ENCODE data around the gene ACTN4. TPM values are rescaled to one million over a fixed set of nuclear protein-coding genes. Genes with fewer than 3 reads are reported as not detected.

ACTN4 gene
- total RNA-seq, 4 donors from 2014 or later = 342 to 463 (median 382) TPM

DNA sequence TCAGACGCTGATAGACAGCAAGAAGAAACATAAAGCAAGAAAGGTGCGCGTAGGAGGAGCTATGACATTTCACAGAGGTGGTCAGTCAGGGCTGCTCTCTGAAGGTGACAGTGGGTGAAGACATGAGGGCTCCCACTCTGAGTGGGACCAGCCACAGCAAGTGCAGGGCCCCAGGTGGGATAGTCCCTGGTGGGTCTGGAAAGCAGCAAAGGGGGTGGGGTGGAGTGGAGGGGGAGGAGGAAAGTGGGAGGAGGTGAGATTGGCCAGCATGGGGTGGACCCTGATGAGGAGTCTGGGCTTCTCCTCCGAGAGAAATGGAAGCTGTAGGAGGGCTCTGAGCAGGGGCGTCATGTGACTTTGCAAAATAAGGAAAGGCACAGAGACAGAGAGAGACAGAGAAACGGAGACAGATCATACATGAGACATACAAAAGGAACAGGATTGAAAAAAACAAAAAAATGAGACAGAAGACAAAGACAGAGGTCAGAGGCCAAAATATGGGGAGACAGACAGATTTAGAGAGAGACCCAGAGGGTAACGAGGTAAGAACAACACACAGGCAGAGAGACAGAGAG is 32.4 kb upstream of the ACTN4 start:
- 69 to 71% methylated on average over 7 of the region's 7 CpGs for WGBS, 2 donors
- H3K27ac ChIP-seq = no peak overlapping the region
- no peak for TF ChIP-seq CTCF (IDR thresholded peaks at IDR 0.05)
- TF ChIP-seq POLR2A (IDR thresholded peaks at IDR 0.05) = no peak
- H3K36me3 ChIP-seq = no peaks in the 10 kb centered on the region
- no peaks in the 10 kb centered on the region for H3K9me3 ChIP-seq
- H3K27me3 ChIP-seq = no peaks in the 10 kb centered on the region
- no peak overlapping the region for H3K4me3 ChIP-seq
- peaks cover 0 to 17% (median 8%) of the 10 kb centered on the region in 4 donors for H3K4me1 ChIP-seq
- DNase-seq (ENCODE audit: low spot score in 2 of 2) = no peak

- H3K4me3 ChIP-seq = no peak overlapping the region
- DNase-seq (ENCODE audit: low spot score in 2 of 2) = no peak
These were observed 31.2 kb upstream of the ACTN4 start for GRCh38 chr19:38616265-38616664.

DNA sequence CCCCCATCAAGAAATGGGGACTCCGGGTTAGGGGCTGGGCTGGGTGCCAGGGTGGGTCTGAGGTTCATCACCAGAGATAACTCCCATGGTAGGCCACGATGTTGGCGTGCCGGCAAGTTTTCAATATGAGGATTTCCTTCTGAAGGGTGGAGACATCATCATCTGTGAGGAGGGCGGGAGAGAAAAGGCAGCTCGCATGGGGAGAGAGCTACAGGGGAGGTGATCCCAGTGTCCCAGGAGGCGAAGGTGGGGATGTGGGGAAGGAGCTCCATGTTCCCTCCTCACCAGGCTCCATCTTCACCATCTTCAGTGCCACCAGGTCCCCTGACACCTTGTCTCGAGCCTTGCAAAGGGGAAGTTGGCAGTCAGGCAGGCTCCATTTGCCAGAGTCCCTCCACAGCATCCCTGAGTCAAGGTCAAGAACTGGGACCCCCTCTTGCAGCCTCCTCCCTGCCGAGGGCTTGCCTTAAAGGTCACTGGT is 30.1 kb upstream of the ACTN4 start:
- peaks cover 0 to 22% (median 5%) of the 10 kb centered on the region in 3 donors for H3K36me3 ChIP-seq
- H3K27ac ChIP-seq = peak overlapping the region in 2 of 4 donors; percentile 62 to 92
- no peak for DNase-seq (ENCODE audit: low spot score in 2 of 2)
- H3K4me1 ChIP-seq = peaks cover 0 to 23% (median 10%) of the 10 kb centered on the region in 4 donors
- H3K9me3 ChIP-seq = no peaks in the 10 kb centered on the region
- no peaks in the 10 kb centered on the region for H3K27me3 ChIP-seq
- 69 to 80% methylated on average over 9 of the region's 9 CpGs for WGBS, 2 donors
- peak overlapping the region in 2 of 4 donors; percentile 59 to 78 for H3K4me3 ChIP-seq
- no peak for TF ChIP-seq EP300 (IDR thresholded peaks at IDR 0.05)
- TF ChIP-seq CTCF (IDR thresholded peaks at IDR 0.05) = no peak
- no peak for TF ChIP-seq POLR2A (IDR thresholded peaks at IDR 0.05)

More at GRCh38 chr19:38616265-38616664, 31.2 kb upstream of the ACTN4 start:
- Histone ChIP-seq H3K9me3 (no peaks in the 10 kb centered on the region), H3K27me3 (no peaks in the 10 kb centered on the region), H3K36me3 (peaks cover 0 to 11% (median 1%) of the 10 kb centered on the region in 3 donors), H3K27ac (no peak overlapping the region), H3K4me1 (peaks cover 0 to 23% (median 10%) of the 10 kb centered on the region in 4 donors)
- TF ChIP-seq CTCF (IDR thresholded peaks at IDR 0.05) (no peak), POLR2A (IDR thresholded peaks at IDR 0.05) (no peak), EP300 (IDR thresholded peaks at IDR 0.05) (no peak)
- WGBS, 2 donors = 83 to 87% methylated on average over 6 of the region's 6 CpGs

GRCh38 chr19:38617764-38618589 is 29.5 kb upstream of the ACTN4 start, which contains the start of gene MAP4K1:
MAP4K1 (minus strand) TSS chr19:38617953; CDS start chr19:38617895, 58 bp downstream.
- DNase-seq (ENCODE audit: low spot score in 2 of 2) = no peak
- no peaks in the 10 kb centered on the region for H3K9me3 ChIP-seq
- peak within 1 kb of the TSS; percentile 38 to 92 (median 68) for H3K27ac ChIP-seq
- TF ChIP-seq CTCF (IDR thresholded peaks at IDR 0.05) = no peak
- TF ChIP-seq EP300 (IDR thresholded peaks at IDR 0.05) = no peak
- no peak for TF ChIP-seq POLR2A (IDR thresholded peaks at IDR 0.05)
- H3K4me1 ChIP-seq = peaks cover 0 to 23% (median 10%) of the 10 kb centered on the region in 4 donors
- WGBS, 2 donors = 38 to 42% methylated on average over 10 to 20 of the region's 28 CpGs
- H3K27me3 ChIP-seq = no peaks in the 10 kb centered on the region
- peaks cover 0 to 27% (median 5%) of the 10 kb centered on the region in 3 donors for H3K36me3 ChIP-seq
- H3K4me3 ChIP-seq = peak within 1 kb of the TSS; percentile 59 to 80 (median 70)
